Measurements from ENCODE around the gene RYR2. TPM values are rescaled to one million over a fixed set of nuclear protein-coding genes. Genes with fewer than 3 reads are reported as not detected.

The RYR2 gene
- total RNA-seq, 1 experiment from 2014 or later, result 0.03 TPM

GRCh38 chr1:237763137-237763536 lies 721.2 kb downstream of the RYR2 start:
- ChIA-PET CTCF (no interaction called here), POLR2A (no interaction called here)
- Histone ChIP-seq H3K4me3 (ENCODE audit: low read depth in 2 of 2, low read length in 2 of 2) (no peak overlapping the region), H3K4me1 (ENCODE audit: control insufficient read depth, insufficient read depth, low read length) (no peaks in the 10 kb centered on the region), H3K9me3 (ENCODE audit: control insufficient read depth, insufficient read depth, low read depth, low read length) (no peaks in the 10 kb centered on the region), H3K36me3 (ENCODE audit: control insufficient read depth, insufficient read depth, low read length) (no peaks in the 10 kb centered on the region), H3K27ac (ENCODE audit: low read length) (no peak overlapping the region), H3K27me3 (ENCODE audit: control insufficient read depth, insufficient read depth, low read length) (no peaks in the 10 kb centered on the region)
- no peak for DNase-seq (ENCODE audit: low read depth, low spot score)
- ATAC-seq, result no peak
- in situ Hi-C loops (cut with HindIII; ENCODE audit: low pct_unique_long_range_greater_than_20kb, low sequenced_read_pairs) (no loop called here), intact Hi-C loops (cut with micrococcal nuclease; ENCODE audit: unreplicated experiment) (no loop called here)
- TF ChIP-seq SIN3A (IDR thresholded peaks at IDR 0.05; ENCODE audit: borderline replicate concordance, insufficient read depth, low read depth, low read length) (no peak), POLR2AphosphoS5 (IDR thresholded peaks at IDR 0.05; ENCODE audit: low read depth, low read length) (no peak)
- TF ChIP-seq, protein P1, sequence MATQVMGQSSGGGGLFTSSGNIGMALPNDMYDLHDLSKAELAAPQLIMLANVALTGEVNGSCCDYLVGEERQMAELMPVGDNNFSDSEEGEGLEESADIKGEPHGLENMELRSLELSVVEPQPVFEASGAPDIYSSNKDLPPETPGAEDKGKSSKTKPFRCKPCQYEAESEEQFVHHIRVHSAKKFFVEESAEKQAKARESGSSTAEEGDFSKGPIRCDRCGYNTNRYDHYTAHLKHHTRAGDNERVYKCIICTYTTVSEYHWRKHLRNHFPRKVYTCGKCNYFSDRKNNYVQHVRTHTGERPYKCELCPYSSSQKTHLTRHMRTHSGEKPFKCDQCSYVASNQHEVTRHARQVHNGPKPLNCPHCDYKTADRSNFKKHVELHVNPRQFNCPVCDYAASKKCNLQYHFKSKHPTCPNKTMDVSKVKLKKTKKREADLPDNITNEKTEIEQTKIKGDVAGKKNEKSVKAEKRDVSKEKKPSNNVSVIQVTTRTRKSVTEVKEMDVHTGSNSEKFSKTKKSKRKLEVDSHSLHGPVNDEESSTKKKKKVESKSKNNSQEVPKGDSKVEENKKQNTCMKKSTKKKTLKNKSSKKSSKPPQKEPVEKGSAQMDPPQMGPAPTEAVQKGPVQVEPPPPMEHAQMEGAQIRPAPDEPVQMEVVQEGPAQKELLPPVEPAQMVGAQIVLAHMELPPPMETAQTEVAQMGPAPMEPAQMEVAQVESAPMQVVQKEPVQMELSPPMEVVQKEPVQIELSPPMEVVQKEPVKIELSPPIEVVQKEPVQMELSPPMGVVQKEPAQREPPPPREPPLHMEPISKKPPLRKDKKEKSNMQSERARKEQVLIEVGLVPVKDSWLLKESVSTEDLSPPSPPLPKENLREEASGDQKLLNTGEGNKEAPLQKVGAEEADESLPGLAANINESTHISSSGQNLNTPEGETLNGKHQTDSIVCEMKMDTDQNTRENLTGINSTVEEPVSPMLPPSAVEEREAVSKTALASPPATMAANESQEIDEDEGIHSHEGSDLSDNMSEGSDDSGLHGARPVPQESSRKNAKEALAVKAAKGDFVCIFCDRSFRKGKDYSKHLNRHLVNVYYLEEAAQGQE (IDR thresholded peaks at IDR 0.05; ENCODE audit: insufficient read depth in 1 of 2, low read depth in 2 of 2, low read length in 1 of 2), result no peak
- no TSS peak for BruUV-seq (replicated peaks)

DNA sequence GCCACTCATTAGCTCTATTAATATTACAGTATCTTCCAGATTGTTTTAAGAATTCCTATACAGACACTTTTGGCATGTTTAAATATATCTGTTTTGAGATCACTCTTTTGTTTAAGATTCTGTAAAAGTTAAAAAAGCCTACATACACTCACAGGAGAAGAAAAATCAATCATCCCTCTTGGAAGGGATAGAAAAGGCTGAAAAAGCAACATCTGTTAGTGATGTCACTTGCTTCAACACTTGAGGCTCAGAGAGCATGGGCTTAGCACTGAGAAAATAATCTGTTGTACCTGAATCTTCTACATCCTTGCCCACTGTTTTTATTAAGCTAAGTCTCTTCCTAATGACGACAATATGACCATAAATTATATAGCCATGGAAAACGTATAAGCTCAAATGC lies 721.8 kb downstream of the RYR2 start:
- ATAC-seq, result no peak
- TF ChIP-seq, protein P1 (IDR thresholded peaks at IDR 0.05; ENCODE audit: insufficient read depth in 1 of 2, low read depth in 2 of 2, low read length in 1 of 2), result no peak
- TF ChIP-seq CTCF (IDR thresholded peaks at IDR 0.05), result no peak
- no peak for TF ChIP-seq POLR2AphosphoS5 (IDR thresholded peaks at IDR 0.05; ENCODE audit: low read depth, low read length)
- TF ChIP-seq TCF7L2 (IDR thresholded peaks at IDR 0.05; ENCODE audit: low read depth, low read length), result no peak
- TF ChIP-seq SIN3A (IDR thresholded peaks at IDR 0.05; ENCODE audit: borderline replicate concordance, insufficient read depth, low read depth, low read length), result no peak
- no peaks in the 10 kb centered on the region for H3K4me1 ChIP-seq (ENCODE audit: control insufficient read depth, insufficient read depth, low read length)
- H3K4me3 ChIP-seq (ENCODE audit: low read depth in 2 of 2, low read length in 2 of 2), result no peak overlapping the region
- no TSS peak for BruUV-seq (replicated peaks)
- intact Hi-C loops (cut with micrococcal nuclease; ENCODE audit: unreplicated experiment) (no loop called here), in situ Hi-C loops (cut with HindIII; ENCODE audit: low pct_unique_long_range_greater_than_20kb, low sequenced_read_pairs) (no loop called here)
- no peaks in the 10 kb centered on the region for H3K9me3 ChIP-seq (ENCODE audit: control insufficient read depth, insufficient read depth, low read depth, low read length)
- no peaks in the 10 kb centered on the region for H3K27me3 ChIP-seq (ENCODE audit: control insufficient read depth, insufficient read depth, low read length)
- ChIA-PET POLR2A (no interaction called here), CTCF (no interaction called here)
- no peaks in the 10 kb centered on the region for H3K36me3 ChIP-seq (ENCODE audit: control insufficient read depth, insufficient read depth, low read length)
- DNase-seq (ENCODE audit: low read depth, low spot score), result no peak
- no peak overlapping the region for H3K27ac ChIP-seq (ENCODE audit: low read length)

Measured in Panc1 (cell line).